WI38 (cell line): Measurements from ENCODE around the gene C3orf62.

Experiments
- H3K4me3 ChIP-seq: 2 replicates; pipeline ENCODE4 v1.5.1; 2011; ENCODE audit warnings: low read depth, mild to moderate bottlenecking, control low read depth, low read length
- TF ChIP-seq, protein P1 (sequence below): IDR thresholded peaks from 2 replicates; pipeline ENCODE4 v1.5.1; 2012; ENCODE audit warnings: low read depth, mild to moderate bottlenecking, control low read depth, low read length

The C3orf62 gene

DNA sequence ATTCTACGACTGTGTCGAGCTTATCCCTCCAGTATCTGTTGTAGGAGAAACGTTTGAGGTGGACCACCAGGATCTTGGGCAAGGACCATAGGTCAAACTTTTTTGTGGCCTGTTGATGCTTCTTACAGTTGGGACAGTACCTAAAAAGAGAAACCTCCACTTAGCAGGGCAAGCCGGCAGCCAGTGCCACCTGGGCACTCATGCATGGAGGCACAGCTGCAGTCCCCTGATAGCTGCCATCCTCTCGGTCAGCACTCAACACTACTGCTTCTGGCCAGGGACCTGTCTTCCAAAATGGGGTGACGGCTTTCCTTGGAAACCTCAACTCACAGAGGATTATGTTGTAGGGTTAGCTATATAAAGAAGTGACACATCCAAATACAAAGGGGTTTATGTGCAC is 7.0 kb upstream of the C3orf62 start:
- no peak overlapping the region for H3K4me3 ChIP-seq
- TF ChIP-seq, protein P1, sequence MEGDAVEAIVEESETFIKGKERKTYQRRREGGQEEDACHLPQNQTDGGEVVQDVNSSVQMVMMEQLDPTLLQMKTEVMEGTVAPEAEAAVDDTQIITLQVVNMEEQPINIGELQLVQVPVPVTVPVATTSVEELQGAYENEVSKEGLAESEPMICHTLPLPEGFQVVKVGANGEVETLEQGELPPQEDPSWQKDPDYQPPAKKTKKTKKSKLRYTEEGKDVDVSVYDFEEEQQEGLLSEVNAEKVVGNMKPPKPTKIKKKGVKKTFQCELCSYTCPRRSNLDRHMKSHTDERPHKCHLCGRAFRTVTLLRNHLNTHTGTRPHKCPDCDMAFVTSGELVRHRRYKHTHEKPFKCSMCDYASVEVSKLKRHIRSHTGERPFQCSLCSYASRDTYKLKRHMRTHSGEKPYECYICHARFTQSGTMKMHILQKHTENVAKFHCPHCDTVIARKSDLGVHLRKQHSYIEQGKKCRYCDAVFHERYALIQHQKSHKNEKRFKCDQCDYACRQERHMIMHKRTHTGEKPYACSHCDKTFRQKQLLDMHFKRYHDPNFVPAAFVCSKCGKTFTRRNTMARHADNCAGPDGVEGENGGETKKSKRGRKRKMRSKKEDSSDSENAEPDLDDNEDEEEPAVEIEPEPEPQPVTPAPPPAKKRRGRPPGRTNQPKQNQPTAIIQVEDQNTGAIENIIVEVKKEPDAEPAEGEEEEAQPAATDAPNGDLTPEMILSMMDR: no peak

DNA sequence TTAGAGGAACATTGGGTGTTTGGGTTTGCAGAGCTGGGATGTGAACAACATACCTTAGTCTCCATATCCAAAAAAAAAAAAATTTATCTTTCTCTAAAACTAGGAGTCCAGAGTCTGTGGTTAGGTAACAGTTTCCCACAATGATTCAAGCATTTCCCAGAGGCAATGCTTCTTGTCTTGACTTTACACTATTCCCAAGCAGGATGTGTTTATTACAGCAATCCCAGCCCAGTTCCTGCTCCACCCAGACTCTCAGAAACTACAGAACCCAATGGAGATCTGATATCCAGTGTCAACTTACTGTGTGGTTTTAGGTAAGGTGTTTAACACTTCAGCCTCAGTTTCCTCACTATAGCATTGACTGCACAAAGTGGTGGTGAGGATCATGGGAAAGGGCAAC is 2.3 kb upstream of the C3orf62 start:
- TF ChIP-seq, protein P1: no peak
- no peak overlapping the region for H3K4me3 ChIP-seq

GRCh38 chr3:49278548-49278947 is 1.5 kb upstream of the C3orf62 start:
- H3K4me3 ChIP-seq: no peak overlapping the region
- TF ChIP-seq, protein P1: no peak

DNA sequence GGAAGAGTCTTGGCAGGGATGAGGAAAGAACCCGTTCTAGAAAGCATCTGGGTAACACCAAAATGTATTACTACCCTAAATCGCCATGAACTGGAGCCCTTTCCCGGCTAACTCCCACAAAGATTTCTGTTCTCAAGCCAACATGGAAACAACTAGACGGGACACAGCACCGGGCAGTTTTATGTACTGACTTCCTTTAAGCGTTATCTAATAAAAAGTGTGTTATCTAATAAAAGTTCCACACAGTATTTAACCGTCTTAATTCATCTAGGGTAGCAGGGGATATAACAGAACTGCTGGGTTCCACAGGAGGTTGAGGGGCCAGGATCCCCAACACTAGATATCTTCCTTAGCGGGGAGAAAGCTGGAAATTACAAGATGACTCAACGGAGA is 347 bp upstream of the C3orf62 start:
- TF ChIP-seq, protein P1: no peak
- H3K4me3 ChIP-seq: peak overlapping the region; percentile 51

GRCh38 chr3:49273825-49274532 is 3.1 kb downstream of the C3orf62 start:
- no peak overlapping the region for H3K4me3 ChIP-seq
- TF ChIP-seq, protein P1: no peak

DNA sequence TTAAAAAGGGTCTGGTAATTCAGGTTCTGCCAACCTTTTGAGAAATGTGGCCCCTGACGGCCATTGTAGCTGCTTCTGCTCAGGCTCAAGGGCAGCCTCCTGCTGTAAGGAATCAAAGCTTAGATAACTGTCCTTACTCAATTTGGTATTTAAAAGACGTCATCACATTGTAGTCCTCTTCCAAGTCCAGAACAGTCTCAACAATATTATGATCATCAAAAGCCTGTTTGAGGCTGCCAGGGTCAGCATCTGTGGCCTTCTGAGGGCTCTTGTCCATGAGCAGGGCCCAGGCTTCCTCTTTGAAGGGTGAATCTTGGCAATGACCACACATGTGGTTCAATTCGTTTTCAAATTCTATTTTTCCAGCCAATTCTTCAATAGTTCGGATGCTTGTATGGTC is 6.0 kb downstream of the C3orf62 start:
- H3K4me3 ChIP-seq: no peak overlapping the region
- TF ChIP-seq, protein P1: no peak

DNA sequence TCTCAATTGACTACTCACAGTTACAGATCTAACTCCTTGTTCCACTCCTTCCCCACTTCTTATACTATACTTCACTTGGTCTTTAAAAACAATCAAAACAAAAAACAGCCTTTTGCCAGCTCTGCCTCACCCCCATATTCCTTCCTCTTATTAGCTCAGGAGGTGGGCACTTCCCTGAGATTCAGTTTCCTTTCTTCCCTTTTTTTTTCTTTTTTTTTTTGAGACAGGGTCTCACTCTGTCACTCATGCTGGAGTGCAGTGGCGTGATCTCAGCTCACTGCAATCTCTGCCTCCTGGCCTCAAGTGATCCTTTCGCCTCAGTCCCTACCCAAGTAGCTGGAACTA is 6.9 kb downstream of the C3orf62 start:
- H3K4me3 ChIP-seq: no peak overlapping the region
- TF ChIP-seq, protein P1: no peak
